HCT116 (cell line): ENCODE data around the gene FAM227A.
A peak's percentile ranks its signal among the peaks of the same experiment; 100 is the strongest.

Experiments used
- CTCF ChIP-seq, 3 experiments: fragments of 200-600 bp in 1 of 3; sonication (generic) in 1 of 3; IDR thresholded peaks in 2 of 3; conservative IDR thresholded peaks in 1 of 3; 2 replicates each; pipeline ENCODE4 v1.5.1; 2012 to 2017; ENCODE audit warnings: low read depth in 2 of 3, low read length in 2 of 3, antibody characterized with exemption in 1 of 3, borderline replicate concordance in 1 of 3, control low read depth in 1 of 3, mild to moderate bottlenecking in 1 of 3, mixed read lengths in 1 of 3, mixed run types in 1 of 3, moderate library complexity in 1 of 3; ENCODE audit not compliant: insufficient read depth in 1 of 3
- EZH2 ChIP-seq: fragments of 200-600 bp; sonication (generic); IDR thresholded peaks from 2 replicates; pipeline ENCODE4 v1.6.1; 2017; ENCODE audit warnings: antibody characterized with exemption, mixed run types
- EZH2phosphoT487 ChIP-seq: fragments of 200-600 bp; IDR thresholded peaks from 2 replicates; pipeline ENCODE4 v1.6.1; 2018; ENCODE audit warnings: antibody characterized with exemption, borderline replicate concordance
- POLR2A ChIP-seq: IDR thresholded peaks from 2 replicates; pipeline ENCODE4 v1.7.0; 2011; ENCODE audit warnings: borderline replicate concordance; ENCODE audit not compliant: insufficient read depth, insufficient read length; ENCODE audit errors: extremely low read depth
- POLR2AphosphoS5 ChIP-seq: IDR thresholded peaks from 2 replicates; pipeline ENCODE4 v1.6.1; 2011; ENCODE audit warnings: mild to moderate bottlenecking, low read depth, low read length, moderate library complexity
- RAD21 ChIP-seq: IDR thresholded peaks from 2 replicates; pipeline ENCODE4 v1.6.1; 2012; ENCODE audit warnings: low read depth, mild to moderate bottlenecking
- SIN3A ChIP-seq: IDR thresholded peaks from 2 replicates; pipeline ENCODE4 v1.6.1; 2012; ENCODE audit warnings: low read depth
- SP1 ChIP-seq: IDR thresholded peaks from 2 replicates; pipeline ENCODE4 v1.6.1; 2012; ENCODE audit warnings: low read depth
- SRF ChIP-seq: IDR thresholded peaks from 2 replicates; pipeline ENCODE4 v1.6.1; 2012; ENCODE audit warnings: low read depth
- ZFX ChIP-seq: fragments of 450-650 bp; IDR thresholded peaks from 2 replicates; pipeline ENCODE4 v1.6.1; 2017
- TF ChIP-seq, protein P1 (sequence below): IDR thresholded peaks from 2 replicates; pipeline ENCODE4 v1.6.1; 2012

DNA sequence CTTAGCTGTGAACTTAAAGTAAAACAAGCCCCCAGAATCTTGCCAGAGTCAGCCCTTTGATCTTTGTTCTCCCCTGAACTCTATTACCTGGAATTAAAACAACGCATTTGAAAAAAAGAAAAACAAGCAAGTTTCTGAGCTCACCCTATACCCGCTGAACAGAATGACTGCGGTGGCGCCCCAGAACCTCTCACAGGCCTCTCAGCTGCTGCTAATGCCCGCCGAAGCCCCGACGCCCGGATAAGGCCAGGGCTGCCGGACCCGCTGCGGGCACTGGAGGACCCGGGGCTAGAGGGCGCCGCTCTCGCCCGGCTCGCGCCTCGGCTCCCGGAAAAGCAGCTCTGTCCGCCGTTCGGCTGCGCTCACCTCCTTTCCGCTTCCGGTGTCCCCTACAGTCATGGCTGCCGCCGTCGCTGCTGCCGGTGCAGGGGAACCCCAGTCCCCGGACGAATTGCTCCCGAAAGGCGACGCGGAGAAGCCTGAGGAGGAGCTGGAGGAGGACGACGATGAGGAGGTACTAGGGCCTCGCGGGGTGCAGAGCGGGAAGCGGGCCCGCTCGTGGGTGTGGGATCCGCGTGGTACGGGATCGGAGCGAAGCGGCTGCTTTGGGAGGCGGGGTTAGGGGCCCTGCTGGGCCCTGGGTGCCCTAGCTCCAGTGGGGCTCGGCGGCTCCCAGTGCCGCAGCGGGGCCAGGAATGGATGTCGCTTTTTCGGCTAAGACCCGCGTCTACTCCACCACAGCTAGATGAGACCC is 25.6 kb upstream of the FAM227A start, which contains the start of gene TOMM22:
- TF ChIP-seq SIN3A (peak; percentile 81; the same call in 1 of the 2 replicates), CTCF (IDR thresholded peaks at IDR 0.05 in 2 of 3, conservative IDR thresholded peaks at IDR 0.05 in 1 of 3; ENCODE audit: borderline replicate concordance in 1 of 3, insufficient read depth in 1 of 3, low read depth in 2 of 3, low read length in 2 of 3) (peak; percentile 58 to 72 (median 64); a peak in 5 of 6 replicates), POLR2A (peak; percentile 77), EZH2phosphoT487 (no peak), ZFX (peak; percentile 81), RAD21 (peak; percentile 60), POLR2AphosphoS5 (peak; percentile 84), SRF (peak; percentile 68), SP1 (peak; percentile 75), EZH2 (no peak)
- TF ChIP-seq, protein P1, sequence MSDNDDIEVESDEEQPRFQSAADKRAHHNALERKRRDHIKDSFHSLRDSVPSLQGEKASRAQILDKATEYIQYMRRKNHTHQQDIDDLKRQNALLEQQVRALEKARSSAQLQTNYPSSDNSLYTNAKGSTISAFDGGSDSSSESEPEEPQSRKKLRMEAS, result peak; percentile 84
